Activated naive CD4-positive, alpha-beta T cell treated with anti-CD3 and anti-CD28 coated beads for 36 hours (primary cell): Measurements from ENCODE around the gene ARHGAP8. TPM values are rescaled to one million over a fixed set of nuclear protein-coding genes. Genes with fewer than 3 reads are reported as not detected.

Source experiments
- CTCF ChIA-PET: fragments of 350-600 bp; sonication (Branson Sonifier 250); formaldehyde crosslinking; loops from one replicate; lab custom pipeline; 2021; ENCODE audit warnings: antibody characterized with exemption; lab: Charles Lee
- DNase-seq: peaks from one replicate; pipeline ENCODE4 v3.0.0-alpha.2; 2020
- H3K27ac Mint-ChIP-seq: one replicate; pipeline ENCODE4 v1.8.0; 2021; ENCODE audit warnings: mild to moderate bottlenecking, mixed read lengths
- H3K27me3 Mint-ChIP-seq: one replicate; pipeline ENCODE4 v1.8.0; 2021; ENCODE audit warnings: low read depth, mixed read lengths
- H3K36me3 Mint-ChIP-seq: one replicate; pipeline ENCODE4 v1.8.0; 2021; ENCODE audit warnings: low read depth, mixed read lengths
- H3K4me1 Mint-ChIP-seq: one replicate; pipeline ENCODE4 v1.8.0; 2021; ENCODE audit warnings: low read depth, mixed read lengths
- H3K4me3 Mint-ChIP-seq: one replicate; pipeline ENCODE4 v1.8.0; 2021; ENCODE audit warnings: mild to moderate bottlenecking, moderate library complexity, mixed read lengths
- H3K9me3 Mint-ChIP-seq: one replicate; pipeline ENCODE4 v1.8.0; 2021; ENCODE audit warnings: mixed read lengths
- intact Hi-C: fragments of 100-400 bp; cut with micrococcal nuclease; formaldehyde crosslinking; loops from one replicate; pipeline ENCODE4 v1.15.1; 2023
- total RNA-seq, 2 experiments: library from RNA; stranded (reverse); gene quantifications; one replicate each; pipeline ENCODE4 v1.2.3, GENCODE V29; 2021

ARHGAP8 gene
- total RNA-seq, 2 experiments from 2014 or later = 1.6 to 2.7 TPM

DNA sequence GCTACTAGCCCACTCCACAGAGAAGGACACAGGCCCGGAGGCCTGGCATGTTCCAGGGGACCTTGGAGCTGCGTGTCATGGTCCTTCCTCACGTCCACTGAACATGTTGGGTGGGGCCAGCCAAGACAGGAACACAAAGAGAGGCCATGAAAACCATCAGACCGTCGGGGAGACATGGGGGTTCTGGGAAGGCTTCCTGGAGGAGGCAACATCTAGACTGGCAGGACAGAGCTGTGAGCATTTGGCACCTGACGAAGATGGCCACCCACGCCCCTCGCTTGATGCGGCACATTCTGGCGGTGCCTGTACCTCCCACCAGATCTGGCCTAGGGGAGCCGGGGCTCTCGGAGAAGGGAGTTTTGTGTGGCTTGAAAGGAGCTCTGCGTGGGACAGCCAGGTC lies 24.7 kb upstream of the ARHGAP8 start:
- intact Hi-C loops = no loop called here
- Mint-ChIP-seq H3K4me3 (no peak overlapping the region), H3K27ac (no peak overlapping the region), H3K36me3 (peaks cover 4% of the 10 kb centered on the region), H3K9me3 (no peaks in the 10 kb centered on the region), H3K4me1 (peaks cover 3% of the 10 kb centered on the region), H3K27me3 (no peaks in the 10 kb centered on the region)
- CTCF ChIA-PET = no interaction called here
- DNase-seq = no peak

DNA sequence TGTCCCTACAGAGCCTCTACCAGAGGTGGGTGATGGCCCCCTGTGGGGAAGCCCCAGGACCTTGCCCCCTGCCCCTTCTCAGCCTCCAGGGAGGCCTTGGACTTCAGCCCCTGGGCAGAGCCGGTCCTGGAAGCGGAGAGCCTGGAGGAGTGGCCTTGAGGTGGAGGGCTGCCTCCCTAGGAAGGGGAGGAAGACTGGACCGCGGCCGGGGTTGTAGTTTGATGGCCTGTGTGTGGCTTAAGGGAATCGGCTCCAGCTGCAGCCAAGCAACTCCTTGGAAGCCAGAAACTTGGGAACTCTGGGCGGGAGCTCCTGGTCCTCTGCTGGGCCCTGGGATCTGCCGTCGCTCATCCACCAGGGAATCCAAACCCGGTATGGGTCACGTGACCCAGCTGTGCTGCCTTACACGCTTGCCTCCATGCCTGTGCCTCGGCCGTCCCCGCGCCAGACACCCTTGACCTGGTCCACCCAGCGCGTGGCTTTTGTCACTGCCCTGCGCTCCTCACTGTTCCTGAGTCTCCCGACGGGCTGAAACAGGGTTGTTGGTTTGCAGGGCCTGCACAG lies 23.5 kb upstream of the ARHGAP8 start:
- no peak overlapping the region for H3K27ac Mint-ChIP-seq
- H3K4me3 Mint-ChIP-seq = no peak overlapping the region
- CTCF ChIA-PET = no interaction called here
- H3K36me3 Mint-ChIP-seq = peaks cover 4% of the 10 kb centered on the region
- H3K9me3 Mint-ChIP-seq = no peaks in the 10 kb centered on the region
- intact Hi-C loops = no loop called here
- no peak for DNase-seq
- H3K4me1 Mint-ChIP-seq = peaks cover 3% of the 10 kb centered on the region
- no peaks in the 10 kb centered on the region for H3K27me3 Mint-ChIP-seq

DNA sequence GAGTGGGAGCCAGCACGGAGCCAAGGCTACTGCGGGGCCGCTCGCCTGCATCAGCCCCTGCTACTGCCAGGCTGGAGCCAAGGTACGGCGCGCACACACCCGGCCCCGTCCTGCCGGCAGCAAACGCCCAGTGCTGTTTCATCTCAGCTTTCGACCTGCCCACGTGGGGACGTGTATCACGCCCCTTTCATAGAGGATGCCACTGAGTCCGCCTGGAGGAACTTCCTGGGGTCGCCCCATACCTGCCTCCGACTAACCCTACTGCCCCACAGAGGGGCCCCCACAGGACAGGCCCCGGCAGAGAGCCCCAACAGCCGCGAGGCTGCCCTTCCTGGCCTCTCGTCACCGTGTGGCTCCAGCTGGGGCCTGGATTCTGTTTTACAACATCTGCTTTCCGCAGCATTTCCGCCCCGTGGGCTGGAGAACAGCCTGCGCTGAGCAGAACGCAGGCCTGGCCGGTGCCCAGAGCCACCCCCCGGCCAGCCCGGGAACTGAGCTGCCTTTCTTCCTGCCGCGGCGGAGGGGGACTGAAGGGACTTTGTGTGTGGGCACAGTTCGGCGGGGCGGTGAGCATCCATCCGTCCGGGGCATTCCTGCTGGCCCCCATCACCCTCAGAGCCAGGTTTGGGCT lies 22.9 kb upstream of the ARHGAP8 start:
- intact Hi-C loops = no loop called here
- peaks cover 4% of the 10 kb centered on the region for H3K36me3 Mint-ChIP-seq
- H3K4me1 Mint-ChIP-seq = peaks cover 3% of the 10 kb centered on the region
- peak; percentile 12 for DNase-seq
- H3K4me3 Mint-ChIP-seq = no peak overlapping the region
- no peaks in the 10 kb centered on the region for H3K9me3 Mint-ChIP-seq
- no peak overlapping the region for H3K27ac Mint-ChIP-seq
- no peaks in the 10 kb centered on the region for H3K27me3 Mint-ChIP-seq
- CTCF ChIA-PET = no interaction called here

DNA sequence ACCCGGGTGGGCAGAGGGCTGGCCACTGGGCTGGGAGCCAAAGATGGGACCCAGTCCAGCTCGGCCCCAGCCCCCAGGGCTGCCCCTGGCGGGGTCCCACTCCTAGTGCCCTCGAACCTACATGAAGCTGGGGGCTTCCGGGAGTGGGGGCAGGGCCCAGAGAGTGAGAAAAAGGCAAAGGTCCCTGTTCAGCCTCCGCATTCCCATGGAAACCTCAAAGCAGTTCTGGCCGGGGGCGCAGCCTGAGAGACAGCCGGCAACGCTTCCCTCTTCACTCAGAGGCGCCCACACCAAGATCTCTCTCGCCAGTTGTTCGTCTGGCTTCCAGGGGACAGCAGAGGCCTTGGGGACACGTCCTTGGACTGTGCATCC lies 22.4 kb upstream of the ARHGAP8 start:
- H3K9me3 Mint-ChIP-seq = no peaks in the 10 kb centered on the region
- CTCF ChIA-PET = no interaction called here
- no peak overlapping the region for H3K27ac Mint-ChIP-seq
- peaks cover 3% of the 10 kb centered on the region for H3K4me1 Mint-ChIP-seq
- intact Hi-C loops = no loop called here
- H3K4me3 Mint-ChIP-seq = no peak overlapping the region
- H3K27me3 Mint-ChIP-seq = no peaks in the 10 kb centered on the region
- no peak for DNase-seq
- peaks cover 4% of the 10 kb centered on the region for H3K36me3 Mint-ChIP-seq

DNA sequence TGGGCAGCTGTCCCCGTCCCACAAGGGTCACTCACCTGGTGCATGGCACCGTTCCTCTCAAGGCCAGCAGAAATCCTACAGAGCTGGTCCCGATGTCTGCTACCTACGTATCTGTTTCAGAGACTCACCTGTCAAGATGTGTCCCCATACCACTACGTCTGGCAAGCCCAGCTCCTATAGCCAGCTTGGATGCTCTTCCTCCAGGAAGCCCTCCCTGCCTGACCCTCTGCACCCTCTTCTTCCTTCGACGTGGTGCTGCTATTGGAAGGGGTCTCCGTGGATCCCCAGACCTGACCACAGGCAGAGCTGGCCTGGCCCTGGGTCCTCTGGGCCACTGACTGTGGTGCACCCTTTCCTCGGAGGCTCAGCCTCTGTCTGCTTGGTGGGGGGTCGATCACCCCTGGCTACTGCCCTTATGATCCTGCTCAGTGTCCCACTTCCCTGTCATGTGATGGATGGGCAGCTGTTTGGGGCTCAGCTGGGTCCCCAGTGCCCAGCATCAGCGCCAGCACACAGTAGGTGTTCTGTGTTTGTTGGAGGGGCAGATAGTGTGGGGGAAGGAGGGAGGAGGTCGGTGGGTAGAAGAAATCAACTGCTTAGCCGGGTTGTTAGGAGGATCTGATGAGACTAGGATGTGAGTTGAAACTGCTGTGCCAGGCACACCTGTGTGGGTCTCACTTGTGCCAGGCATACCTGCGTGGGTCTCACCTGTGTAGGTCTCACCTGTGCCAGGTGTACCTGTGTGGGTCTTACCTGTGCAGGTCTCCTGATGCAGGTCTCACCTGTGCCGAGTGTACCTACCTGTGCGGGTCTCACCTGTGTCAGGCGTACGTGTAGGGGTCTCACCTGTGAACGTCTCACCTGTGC lies 21.7 kb upstream of the ARHGAP8 start:
- H3K4me1 Mint-ChIP-seq = peaks cover 3% of the 10 kb centered on the region
- no peak overlapping the region for H3K4me3 Mint-ChIP-seq
- no peaks in the 10 kb centered on the region for H3K27me3 Mint-ChIP-seq
- no peak for DNase-seq
- intact Hi-C loops = no loop called here
- CTCF ChIA-PET = no interaction called here
- H3K27ac Mint-ChIP-seq = no peak overlapping the region
- no peaks in the 10 kb centered on the region for H3K9me3 Mint-ChIP-seq
- H3K36me3 Mint-ChIP-seq = peaks cover 4% of the 10 kb centered on the region

DNA sequence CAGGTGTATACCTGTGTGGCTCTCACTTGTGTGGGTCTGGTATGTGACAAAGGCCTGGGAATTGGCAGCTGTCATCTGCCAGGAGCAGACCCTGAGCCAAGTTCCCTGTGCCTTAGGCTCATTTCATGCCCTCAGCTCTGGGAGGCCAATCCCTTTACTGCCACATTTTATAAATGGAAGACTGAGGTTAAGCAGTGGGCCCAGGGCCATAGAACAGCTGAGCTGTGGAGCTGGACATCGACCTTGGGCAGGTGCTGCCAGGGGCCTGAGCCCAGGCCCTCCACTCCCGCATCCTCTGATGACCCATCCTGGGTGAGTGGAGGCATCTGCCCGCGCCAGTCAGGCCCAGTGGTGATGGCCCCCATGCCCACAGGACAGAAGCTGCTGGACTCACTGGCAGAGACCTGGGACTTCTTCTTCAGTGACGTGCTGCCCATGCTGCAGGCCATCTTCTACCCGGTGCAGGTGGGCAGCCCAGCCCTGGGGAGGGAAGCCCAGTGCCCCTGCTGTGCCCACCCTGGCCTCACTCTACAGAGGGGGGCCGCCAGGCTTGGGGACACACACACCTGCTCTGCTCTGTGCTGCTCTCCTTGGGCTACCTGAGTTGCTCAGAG lies 20.9 kb upstream of the ARHGAP8 start:
- CTCF ChIA-PET = no interaction called here
- no peak overlapping the region for H3K27ac Mint-ChIP-seq
- H3K36me3 Mint-ChIP-seq = peaks cover 4% of the 10 kb centered on the region
- no peak for DNase-seq
- intact Hi-C loops = no loop called here
- H3K27me3 Mint-ChIP-seq = no peaks in the 10 kb centered on the region
- H3K9me3 Mint-ChIP-seq = no peaks in the 10 kb centered on the region
- peaks cover 5% of the 10 kb centered on the region for H3K4me1 Mint-ChIP-seq
- no peak overlapping the region for H3K4me3 Mint-ChIP-seq

DNA sequence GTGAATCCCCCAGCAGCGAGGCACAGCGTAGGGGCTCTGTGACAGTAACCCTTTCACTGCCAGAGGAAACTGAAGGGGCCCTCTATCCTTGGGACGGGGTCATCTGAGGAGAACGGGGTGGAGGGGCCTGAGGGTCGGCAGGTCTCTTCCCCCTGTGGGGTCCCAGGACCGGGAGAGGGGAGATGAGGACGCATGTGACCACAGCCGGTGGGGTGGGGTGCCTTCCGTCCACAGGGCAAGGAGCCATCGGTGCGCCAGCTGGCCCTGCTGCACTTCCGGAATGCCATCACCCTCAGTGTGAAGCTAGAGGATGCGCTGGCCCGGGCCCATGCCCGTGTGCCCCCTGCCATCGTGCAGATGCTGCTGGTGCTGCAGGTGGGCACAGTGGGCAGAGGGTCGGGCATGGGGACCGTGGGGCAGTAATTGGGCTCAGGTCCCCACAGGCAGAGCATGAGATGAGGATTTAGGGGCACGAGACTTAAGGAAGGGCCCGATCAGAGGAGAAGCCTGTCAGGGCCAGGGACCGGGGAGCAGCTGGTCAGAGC lies 20.3 kb upstream of the ARHGAP8 start:
- H3K9me3 Mint-ChIP-seq = no peaks in the 10 kb centered on the region
- no peak overlapping the region for H3K4me3 Mint-ChIP-seq
- DNase-seq = no peak
- H3K27ac Mint-ChIP-seq = no peak overlapping the region
- CTCF ChIA-PET = interaction anchor here (0.6 kb wide), 2 partner anchors 31 to 40 kb away, joined by 3 read pairs; no protein-coding TSS in a partner anchor
- intact Hi-C loops = no loop called here
- H3K36me3 Mint-ChIP-seq = peaks cover 4% of the 10 kb centered on the region
- no peaks in the 10 kb centered on the region for H3K27me3 Mint-ChIP-seq
- H3K4me1 Mint-ChIP-seq = peaks cover 5% of the 10 kb centered on the region

DNA sequence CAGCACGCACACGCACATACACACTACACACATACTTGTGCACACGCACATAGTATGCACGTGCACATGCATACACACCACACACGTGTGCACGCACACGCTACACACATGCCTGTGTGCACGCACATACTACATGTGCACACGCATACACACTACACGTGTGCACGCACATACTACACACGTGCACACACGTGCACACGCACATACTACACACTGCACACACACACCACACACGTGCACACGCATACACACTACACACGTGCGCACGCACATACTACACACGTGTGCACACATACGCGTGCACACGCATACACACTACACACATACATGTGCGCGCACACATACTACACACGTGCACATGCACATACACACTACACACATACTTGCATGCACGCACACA lies 19.7 kb upstream of the ARHGAP8 start:
- Mint-ChIP-seq H3K4me3 (no peak overlapping the region), H3K27me3 (no peaks in the 10 kb centered on the region), H3K27ac (no peak overlapping the region), H3K9me3 (no peaks in the 10 kb centered on the region), H3K4me1 (peaks cover 5% of the 10 kb centered on the region), H3K36me3 (peaks cover 3% of the 10 kb centered on the region)
- intact Hi-C loops = no loop called here
- CTCF ChIA-PET = interaction anchor here (0.6 kb wide), 1 partner anchor 40 kb away, joined by 3 read pairs; no protein-coding TSS in a partner anchor
- no peak for DNase-seq

DNA sequence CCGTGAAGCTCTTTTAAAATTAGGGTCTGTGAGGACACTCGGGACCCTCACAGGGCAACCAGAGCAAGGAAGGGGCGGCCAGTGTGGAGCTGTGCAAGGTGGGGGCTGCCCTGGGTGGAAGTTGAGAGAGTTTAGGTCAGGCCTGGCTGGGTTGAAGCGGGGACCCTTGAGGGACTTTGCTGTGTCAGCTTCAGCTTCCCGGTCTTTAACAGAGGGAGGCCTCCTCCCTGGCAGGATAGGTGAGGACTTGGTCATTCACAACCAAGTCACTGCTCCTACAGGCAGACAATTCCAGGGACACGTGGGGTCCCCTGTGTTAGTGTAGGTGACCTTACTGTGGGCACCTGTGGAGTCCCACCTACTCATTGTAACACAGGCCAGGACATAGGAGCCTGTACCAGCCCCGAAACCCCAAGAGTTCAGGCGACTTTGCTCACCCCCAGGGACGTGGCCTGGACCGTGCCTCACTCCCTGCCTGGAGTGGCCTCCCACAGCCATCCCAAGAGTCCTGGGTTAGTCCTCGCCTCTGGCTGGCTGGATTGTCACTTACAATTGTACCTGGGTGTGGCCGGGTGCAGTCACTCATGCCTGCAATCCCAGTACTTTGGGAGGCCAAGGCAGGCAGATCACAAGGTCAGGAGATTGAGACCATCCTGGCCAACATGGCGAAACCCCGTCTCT lies 18.8 kb upstream of the ARHGAP8 start:
- no peak for DNase-seq
- H3K27ac Mint-ChIP-seq = no peak overlapping the region
- intact Hi-C loops = no loop called here
- H3K4me1 Mint-ChIP-seq = peaks cover 5% of the 10 kb centered on the region
- H3K36me3 Mint-ChIP-seq = peaks cover 3% of the 10 kb centered on the region
- CTCF ChIA-PET = interaction anchor here (0.9 to 3.1 kb wide), 3 partner anchors 33 to 100 kb away, joined by 3 to 25 read pairs (median 3); no protein-coding TSS in a partner anchor
- no peaks in the 10 kb centered on the region for H3K9me3 Mint-ChIP-seq
- no peaks in the 10 kb centered on the region for H3K27me3 Mint-ChIP-seq
- no peak overlapping the region for H3K4me3 Mint-ChIP-seq

DNA sequence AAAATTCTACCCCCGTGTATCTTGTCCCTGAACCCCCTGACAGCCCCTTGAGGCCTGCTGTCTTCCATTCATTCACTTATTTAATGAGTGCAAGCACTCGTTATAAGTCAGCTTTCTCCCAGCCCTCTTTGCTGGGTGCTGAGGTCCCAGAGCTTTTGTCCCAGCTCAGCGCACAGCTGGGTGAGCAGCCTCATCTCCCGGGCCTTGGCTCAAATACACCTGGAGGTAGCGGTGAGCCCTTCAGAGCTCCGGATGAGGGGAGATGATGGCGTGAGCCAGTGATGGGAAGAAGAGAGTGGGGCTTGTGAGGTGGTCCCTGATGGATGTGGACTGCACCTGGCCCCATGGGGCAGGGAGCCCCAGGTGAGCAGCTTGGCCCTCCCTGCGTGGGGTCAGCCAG lies 18.1 kb upstream of the ARHGAP8 start:
- CTCF ChIA-PET = interaction anchor here (0.9 to 3.1 kb wide), 5 partner anchors 33 to 100 kb away, joined by 3 to 25 read pairs (median 3); no protein-coding TSS in a partner anchor
- no peaks in the 10 kb centered on the region for H3K9me3 Mint-ChIP-seq
- H3K4me1 Mint-ChIP-seq = peaks cover 2% of the 10 kb centered on the region
- H3K4me3 Mint-ChIP-seq = no peak overlapping the region
- intact Hi-C loops = no loop called here
- peaks cover 3% of the 10 kb centered on the region for H3K36me3 Mint-ChIP-seq
- no peak for DNase-seq
- H3K27me3 Mint-ChIP-seq = no peaks in the 10 kb centered on the region
- no peak overlapping the region for H3K27ac Mint-ChIP-seq

DNA sequence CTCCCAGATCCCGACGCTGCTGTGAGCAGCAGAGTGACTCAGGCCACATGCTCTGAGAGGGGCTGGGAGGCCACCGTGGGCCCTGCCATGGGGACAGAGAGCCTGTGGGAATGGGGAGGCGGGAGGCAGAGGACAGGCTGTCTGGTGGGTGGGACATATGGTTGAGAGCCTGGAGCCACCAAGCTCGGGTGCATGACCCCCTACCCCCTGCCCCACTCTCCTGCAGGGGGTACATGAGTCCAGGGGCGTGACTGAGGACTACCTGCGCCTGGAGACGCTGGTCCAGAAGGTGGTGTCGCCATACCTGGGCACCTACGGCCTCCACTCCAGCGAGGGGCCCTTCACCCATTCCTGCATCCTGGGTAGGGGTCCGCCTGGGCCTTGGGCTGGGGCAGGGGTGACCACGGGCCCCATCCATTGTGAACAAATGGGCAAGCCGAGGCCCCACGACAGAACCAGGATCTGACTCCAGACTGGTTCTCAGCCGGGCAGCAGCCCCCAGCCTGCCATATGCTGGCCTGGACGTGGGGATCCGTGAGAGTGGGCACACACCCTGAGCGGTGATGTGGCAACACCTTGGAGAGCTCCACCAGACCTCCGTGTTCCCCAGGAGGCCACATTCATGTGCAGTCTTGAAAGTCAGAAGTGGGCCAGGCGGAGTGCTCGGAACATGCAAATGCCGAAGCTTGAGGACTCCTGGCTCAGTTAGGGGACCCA lies 17.4 kb upstream of the ARHGAP8 start:
- DNase-seq = no peak
- intact Hi-C loops = loop anchor here (1.0 kb wide), 1 partner anchor 38 kb away; no protein-coding TSS in a partner anchor
- H3K4me3 Mint-ChIP-seq = no peak overlapping the region
- CTCF ChIA-PET = interaction anchor here (0.7 to 3.1 kb wide), 10 partner anchors 9 to 86 kb away, joined by 3 to 25 read pairs (median 4); no protein-coding TSS in a partner anchor
- no peak overlapping the region for H3K27ac Mint-ChIP-seq
- H3K36me3 Mint-ChIP-seq = peaks cover 3% of the 10 kb centered on the region
- H3K27me3 Mint-ChIP-seq = no peaks in the 10 kb centered on the region
- H3K9me3 Mint-ChIP-seq = no peaks in the 10 kb centered on the region
- peaks cover 2% of the 10 kb centered on the region for H3K4me1 Mint-ChIP-seq
